HuH-7.5 (cell line): ENCODE measurements around the gene HEMGN.
"Not testable (repeated sequence)": the region's sequence is repeated elsewhere in the genome, so short reads cannot be mapped to it uniquely, and the experiment has no call there.

Experiments used
- DNase-seq: peaks from one replicate; pipeline ENCODE4 v3.0.0; 2011; ENCODE audit warnings: low spot score

Gene HEMGN

GRCh38 chr9:97963232-97963631 lies 25.3 kb upstream of the HEMGN start:
- no peak for DNase-seq

DNA sequence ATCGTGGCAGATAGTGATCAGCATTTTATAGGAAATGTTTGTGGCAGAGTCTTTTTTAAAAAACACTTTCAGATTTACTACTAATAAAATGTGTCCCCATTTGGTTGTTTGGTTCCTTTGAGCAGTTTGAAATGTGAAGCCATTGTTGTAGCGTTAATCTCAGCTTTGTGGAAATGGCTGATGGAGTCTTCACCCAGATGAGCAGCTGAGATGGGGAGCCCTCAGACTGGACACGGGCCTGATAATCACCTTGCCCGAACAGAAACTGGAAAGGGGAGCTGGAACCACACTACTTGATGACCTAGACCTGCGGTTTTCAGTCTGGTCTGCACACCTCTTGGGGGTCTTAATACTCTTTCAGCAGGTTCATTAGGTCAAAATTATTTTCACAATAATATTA lies 24.6 kb upstream of the HEMGN start:
- no peak for DNase-seq

DNA sequence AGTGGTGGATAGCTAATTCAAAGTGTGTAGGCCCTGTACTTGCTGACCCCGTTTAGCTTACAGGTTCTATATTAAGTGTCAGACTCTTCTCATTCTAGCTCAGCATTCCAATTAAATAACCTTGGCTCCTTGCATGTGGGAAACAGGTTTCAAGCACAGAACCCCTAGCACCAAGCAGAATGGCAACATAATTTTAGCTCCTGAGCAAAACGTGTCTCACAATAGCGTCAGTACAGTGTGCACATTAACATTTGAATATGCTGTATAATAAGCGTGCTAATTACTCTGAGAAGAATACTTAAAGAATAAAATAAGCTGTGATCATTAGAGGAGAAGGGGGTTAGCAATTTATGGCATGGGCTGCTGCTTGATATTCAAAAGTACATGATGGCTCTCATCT lies 24.2 kb upstream of the HEMGN start:
- no peak for DNase-seq

DNA sequence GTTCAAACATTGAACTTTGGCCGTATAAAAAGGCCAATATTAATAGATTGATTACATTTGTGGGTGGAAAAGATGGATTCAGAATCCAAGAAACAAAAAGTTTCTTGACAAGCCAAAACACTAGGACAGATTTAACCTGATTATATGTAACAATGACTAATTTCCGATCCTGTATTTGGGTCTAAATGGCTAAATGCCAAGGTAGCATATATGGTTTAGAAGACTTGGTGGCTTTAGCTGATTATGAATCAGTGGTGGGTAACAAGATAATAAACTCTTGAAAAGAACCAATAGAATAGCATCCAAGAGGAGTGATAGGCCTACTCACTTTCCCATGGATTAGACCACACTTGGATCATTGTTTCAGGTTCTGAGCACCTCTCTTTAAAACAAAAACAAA lies 23.4 kb upstream of the HEMGN start:
- no peak for DNase-seq

DNA sequence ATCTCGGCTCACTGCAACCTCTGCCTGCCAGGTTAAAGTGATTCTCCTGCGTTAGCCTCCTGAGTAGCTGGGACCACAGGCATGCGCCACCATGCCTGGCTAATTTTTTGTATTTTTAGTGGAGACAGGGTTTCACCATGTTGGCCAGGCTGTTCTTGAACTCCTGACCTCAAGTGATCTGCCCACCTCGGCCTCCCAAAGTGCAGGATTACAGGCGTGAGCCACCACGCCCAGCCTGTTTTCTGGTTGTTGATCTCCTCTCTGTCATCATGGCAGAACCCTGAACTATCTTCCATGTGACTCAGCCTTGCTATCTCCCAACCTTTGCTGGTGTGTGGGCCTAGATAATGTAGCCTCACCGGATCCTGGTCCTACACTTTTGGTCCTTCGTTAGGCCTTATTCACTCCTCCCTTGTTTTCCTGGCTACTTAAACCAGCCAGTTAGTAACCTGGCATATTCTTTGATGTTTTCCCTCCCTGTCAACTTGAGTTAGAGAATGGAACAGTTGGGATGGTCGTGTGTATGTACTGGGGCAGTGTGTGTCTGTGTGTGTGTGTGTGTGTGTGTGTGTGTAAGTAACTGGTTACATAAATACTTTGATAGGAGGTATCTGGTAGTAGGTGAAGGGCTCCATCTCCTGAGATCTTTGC lies 22.8 kb upstream of the HEMGN start:
- DNase-seq = not testable (repeated sequence)

DNA sequence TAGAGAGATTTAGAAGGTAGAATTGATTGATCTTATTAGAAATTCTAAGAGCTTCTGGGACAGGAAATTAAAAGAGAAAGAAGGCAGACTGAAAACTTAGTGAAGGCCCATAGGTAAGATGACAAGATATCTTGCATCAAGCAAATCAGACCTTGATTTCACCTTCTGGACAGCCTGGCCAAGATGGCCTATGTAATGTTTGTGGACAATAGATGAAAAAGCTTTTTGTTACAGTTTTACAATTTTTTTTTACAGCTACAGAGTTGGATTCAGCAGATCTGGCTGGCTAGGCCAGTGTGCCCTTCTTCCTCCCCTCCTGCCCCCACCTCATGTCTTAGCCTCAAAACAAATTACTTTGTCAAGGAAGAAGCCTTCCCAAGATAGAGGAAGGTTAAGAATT lies 21.6 kb upstream of the HEMGN start:
- no peak for DNase-seq

DNA sequence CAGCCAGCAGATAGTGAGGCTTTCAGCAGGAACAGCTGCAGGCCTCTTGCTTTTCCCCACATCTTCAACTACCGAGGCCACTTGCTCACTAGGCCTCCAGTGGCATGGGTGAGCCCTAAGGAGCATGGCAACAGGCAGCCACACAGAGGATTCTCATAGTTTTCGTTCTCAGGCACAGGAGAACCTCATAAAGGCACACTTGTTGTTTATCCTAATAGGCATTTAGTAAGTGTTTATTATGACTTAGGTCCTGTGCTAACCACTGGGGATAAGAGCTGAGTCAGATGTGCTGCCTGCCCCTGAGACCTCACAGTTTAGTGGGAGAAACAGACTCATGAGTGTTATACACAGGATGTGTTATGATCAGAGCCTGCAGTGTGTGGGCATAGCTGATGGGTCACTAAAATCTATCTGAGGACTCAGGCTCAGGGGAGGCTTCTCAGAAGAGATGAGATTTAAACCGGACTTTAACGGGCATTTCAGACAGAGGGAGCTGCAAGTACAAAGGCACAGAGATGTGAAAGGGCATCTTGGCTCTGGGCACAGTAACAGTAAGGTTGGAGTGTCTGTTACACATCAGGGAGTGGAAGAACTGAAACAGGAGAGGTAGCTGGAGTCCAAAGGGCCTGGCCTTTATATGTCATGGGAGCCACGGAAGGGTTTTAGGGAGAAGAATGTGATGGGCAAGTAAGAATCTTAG lies 21.0 kb upstream of the HEMGN start:
- no peak for DNase-seq

DNA sequence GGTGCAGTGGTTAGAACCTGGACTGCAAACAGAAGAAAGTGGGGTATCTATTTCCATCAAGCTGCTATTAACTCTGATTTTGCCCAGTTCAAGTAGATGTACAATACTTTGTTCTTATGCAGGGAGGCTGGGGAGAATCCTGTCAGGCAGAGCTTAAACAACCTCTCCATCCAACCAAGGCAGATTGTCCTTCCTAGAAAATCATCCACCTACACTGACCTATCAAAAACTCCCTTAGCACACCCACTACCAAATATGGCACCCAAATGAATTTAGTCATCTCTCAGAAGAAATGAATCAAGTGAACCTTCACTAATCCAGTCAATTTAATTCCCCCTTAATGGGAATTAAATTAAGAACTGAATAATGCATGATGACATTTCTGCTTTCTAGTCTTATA lies 18.4 kb upstream of the HEMGN start:
- DNase-seq = no peak

DNA sequence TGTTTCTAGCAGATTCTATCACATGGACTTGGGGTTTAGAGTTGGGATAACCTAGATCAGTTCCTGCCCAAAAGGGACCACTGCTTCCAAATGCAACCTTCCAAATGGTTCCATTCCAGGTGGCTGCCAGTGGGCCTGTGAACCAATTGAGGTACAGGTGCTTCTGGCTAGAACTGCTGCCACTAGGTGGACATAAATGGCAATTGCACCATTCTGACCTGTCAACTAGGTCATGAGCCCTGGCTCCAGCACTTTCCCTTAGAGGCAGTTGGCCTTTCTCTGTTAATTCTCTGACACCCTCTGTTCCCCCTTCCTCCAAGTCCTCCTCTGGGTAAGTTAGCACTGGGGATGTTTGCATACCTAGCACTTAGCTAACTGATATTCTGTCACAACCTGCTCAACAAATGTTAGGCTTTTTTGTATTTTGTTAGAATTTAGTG lies 16.6 kb upstream of the HEMGN start:
- DNase-seq = peak; percentile 54

- DNase-seq = not testable (repeated sequence)
Measured at GRCh38 chr9:97950873-97951272, 12.9 kb upstream of the HEMGN start.

DNA sequence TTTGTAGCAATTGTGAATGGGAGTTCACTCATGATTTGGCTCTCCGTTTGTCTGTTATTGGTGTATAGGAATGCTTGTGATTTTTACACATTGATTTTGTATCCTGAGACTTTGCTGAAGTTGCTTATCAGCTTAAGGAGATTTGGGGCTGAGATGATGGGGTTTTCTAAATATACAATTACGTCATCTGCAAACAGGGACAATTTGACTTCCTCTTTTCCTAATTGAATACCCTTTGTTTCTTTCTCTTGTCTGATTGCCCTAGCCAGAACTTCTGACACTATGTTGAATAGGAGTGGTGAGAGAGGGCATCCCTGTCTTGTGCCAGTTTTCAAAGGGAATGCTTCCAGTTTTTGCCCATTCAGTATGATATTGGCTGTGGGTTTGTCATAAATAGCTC lies 9.1 kb upstream of the HEMGN start:
- not testable (repeated sequence) for DNase-seq

DNA sequence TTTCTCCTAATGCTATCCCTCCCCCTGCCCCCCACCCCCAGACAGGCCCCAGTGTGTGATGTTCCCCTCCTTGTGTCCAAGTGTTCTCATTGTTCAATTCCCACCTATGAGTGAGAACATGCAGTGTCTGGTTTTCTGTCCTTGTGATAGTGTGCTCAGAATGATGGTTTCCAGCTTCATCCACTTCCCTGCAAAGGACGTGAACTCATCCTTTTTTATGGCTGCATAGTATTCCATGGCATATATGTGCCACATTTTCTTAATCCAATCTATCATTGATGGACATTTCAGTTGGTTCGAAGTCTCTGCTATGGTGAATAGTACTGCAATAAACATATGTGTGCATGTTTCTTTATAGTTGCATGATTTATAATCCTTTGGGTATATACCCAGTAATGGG lies 7.5 kb upstream of the HEMGN start:
- DNase-seq = not testable (repeated sequence)

DNA sequence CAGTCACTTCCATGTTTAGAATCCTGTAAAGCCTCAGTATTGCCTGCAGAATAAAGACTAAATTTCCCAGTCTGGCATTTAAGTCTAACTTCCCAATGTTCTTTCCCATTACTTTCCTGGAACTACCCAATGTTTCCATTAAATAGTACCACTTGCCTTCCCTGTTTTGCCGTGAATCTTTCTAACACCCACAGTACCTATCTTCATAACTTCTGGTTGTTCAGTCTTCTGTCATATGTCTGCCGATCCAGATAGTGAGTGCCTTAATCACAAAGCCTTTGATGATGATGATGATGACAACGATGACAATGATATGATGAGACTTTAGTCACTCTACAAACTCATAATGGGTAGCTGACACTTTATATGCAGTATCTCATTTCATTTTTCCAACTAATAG lies 6.6 kb upstream of the HEMGN start:
- DNase-seq = no peak

- no peak for DNase-seq
Measured at GRCh38 chr9:97943308-97943855, 5.4 kb upstream of the HEMGN start.

- no peak for DNase-seq
Measured at GRCh38 chr9:97941323-97941722, 3.4 kb upstream of the HEMGN start.

- no peak for DNase-seq
Measured at GRCh38 chr9:97940741-97941140, 2.8 kb upstream of the HEMGN start.

DNA sequence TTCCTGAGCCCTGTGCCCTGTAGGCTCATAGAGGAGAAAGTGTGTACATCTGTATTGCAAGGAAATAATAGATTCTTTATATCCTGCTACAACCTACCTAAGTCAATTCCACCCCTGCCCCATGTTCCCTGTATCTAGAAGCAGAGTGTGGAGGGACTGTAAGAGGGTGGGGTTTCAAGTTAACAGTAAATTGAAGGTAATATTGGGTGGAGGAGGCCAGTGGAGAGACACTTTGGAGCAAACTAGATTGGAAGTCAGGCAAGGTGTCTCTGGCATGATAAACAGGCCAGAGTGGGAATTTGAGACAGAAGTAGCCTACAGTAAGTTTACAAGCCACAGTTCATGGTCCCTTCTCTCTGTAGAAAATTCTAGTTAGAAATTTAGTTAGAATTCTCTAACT lies 2.3 kb upstream of the HEMGN start:
- DNase-seq = no peak

DNA sequence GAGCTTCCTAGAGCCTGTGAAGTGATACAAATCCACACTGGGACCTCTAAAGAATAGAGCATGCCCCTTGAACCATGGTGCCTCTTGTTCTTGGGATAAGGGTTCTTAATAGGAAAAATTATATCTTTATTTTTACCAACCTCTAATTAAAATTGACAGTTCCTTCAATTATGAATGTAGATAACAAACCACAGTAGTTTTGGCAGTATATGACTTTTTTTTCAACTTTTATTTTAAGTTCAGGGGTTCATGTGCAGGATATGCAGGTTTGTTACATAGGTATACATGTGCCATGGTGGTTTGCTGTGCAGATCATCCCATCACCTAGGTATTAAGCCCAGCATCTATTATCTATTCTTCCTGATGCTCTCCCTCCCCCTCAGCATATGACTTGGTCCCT lies 974 bp downstream of the HEMGN start:
- DNase-seq = no peak

DNA sequence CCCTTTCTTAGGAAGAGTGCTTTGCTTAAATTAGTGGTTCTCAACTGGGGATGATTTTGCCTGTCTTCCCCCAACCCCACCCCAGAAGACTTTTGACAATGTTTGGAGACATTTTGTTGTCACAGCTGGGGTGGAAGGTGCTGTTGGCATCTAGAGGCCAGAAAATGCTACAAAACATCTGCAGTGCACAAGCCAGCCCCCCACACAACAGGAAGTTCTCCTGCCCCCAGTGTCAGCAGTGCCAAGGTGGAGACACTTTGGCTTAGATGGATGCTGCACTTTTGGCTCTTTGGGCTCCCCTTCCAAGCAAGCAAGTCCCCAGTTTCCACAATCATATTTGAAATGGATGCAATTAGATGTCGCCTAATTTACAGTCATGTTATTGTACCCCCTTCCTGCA lies 2.7 kb downstream of the HEMGN start:
- no peak for DNase-seq

DNA sequence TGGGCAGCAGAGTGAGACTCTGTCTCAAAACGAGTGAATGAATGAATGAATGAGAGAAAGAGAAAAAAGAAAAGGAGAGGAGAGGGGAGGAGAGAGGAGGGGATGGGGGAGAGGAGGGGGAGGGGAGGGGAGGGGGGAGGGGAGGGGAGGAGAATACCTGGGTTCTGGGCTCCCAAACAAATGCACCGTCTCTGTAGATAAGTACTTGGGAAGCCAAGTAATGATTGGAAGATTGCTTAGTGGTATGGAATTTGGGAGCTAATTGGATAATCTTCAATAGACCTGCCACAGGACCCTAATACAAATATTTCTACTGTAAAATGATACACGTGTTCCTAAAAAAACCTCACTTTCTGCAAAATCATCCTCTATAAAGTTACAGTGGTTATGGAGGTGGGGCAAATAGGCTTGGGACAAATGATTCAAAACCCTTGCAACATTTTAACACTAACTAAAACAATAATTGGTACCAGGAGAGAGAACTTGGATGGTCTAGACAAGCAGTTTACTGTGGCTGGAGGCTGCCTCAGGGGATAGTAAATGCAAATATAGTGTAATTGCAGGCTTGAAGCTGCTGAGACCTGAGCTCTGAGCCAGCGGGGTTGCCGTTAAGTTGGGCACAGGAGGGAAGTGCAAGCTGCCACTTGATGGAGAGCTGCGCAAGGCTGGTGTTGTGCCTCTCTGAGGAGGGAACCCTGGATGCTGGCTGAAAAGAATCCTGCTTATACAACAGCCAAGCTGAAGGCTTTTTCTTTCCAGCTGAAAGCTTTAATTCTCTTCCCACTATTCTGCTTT lies 3.5 kb downstream of the HEMGN start:
- DNase-seq = no peak

GRCh38 chr9:97933297-97933998 lies 4.5 kb downstream of the HEMGN start:
- DNase-seq = no peak

- DNase-seq = no peak
Measured at GRCh38 chr9:97930972-97931371, 7.0 kb downstream of the HEMGN start.
